HCT116 (cell line): ENCODE measurements around the gene IGSF9. TPM values are rescaled to one million over a fixed set of nuclear protein-coding genes. Genes with fewer than 3 reads are reported as not detected.

ENCODE experiments used
- ATAC-seq: fragments of 200-7000 bp; cut with Tn5 transposase; 2 replicates; pipeline ENCODE4 v1.9.1; 2020; ENCODE audit warnings: mild to moderate bottlenecking, moderate library complexity
- BruUV-seq: library from RNA; stranded (reverse); fragments of 400-500 nt; replicated peaks from 2 replicates; lab custom pipeline; 2021; lab: Mats Ljungman, UMichigan
- CTCF ChIA-PET: fragments of 300-600 bp; sonication (Branson Sonifier 250); formaldehyde crosslinking; loops from one replicate; lab custom pipeline; 2021; ENCODE audit warnings: antibody characterized with exemption; lab: Charles Lee
- POLR2A ChIA-PET: fragments of 300-600, 350-600 bp; sonication (Branson Sonifier 250); formaldehyde crosslinking; loops from one replicate; lab custom pipeline; 2021; ENCODE audit warnings: antibody characterized with exemption; lab: Charles Lee
- RAD21 ChIA-PET, 2 experiments: fragments of 300-600 bp; sonication (Branson Sonifier 250); formaldehyde crosslinking; loops; one replicate each; lab custom pipeline; 2023; ENCODE audit warnings: low total read pairs in 2 of 2; ENCODE audit not compliant: uncharacterized antibody in 2 of 2, unreplicated experiment in 2 of 2, low non-redundant PET in 1 of 2; lab: Charles Lee
- DNase-seq: peaks from one replicate; pipeline ENCODE4 v3.0.0-alpha.2; 2010; ENCODE audit warnings: low read depth, low spot score
- H2AFZ ChIP-seq: fragments of 200-600 bp; shearing (Covaris generic), sonication (generic); 2 replicates; pipeline ENCODE4 v1.6.1; 2017; ENCODE audit warnings: low read depth, mixed run types, mixed read lengths, antibody characterized with exemption, low read length; ENCODE audit not compliant: poor library complexity, severe bottlenecking
- H3K27ac ChIP-seq: 2 replicates; pipeline ENCODE4 v1.5.1; 2012; ENCODE audit warnings: low read depth, low read length
- H3K27me3 ChIP-seq: fragments of 200-600 bp; sonication (generic); 2 replicates; pipeline ENCODE4 v1.6.1; 2016; ENCODE audit warnings: mixed run types, low read length, mixed read lengths; ENCODE audit not compliant: insufficient read depth
- H3K36me3 ChIP-seq, 2 experiments: fragments of 200-500 bp in 1 of 2; fragments of 200-600 bp in 1 of 2; sonication (Bioruptor generic) in 1 of 2; sonication (generic) in 1 of 2; 2 replicates each; pipeline versions ENCODE4 v1.5.1 to v1.6.1; 2014 to 2016; ENCODE audit warnings: low read length in 2 of 2, inconsistent platforms in 1 of 2, mixed read lengths in 1 of 2, mixed run types in 1 of 2; ENCODE audit not compliant: insufficient read depth in 2 of 2, control insufficient read depth in 1 of 2
- H3K4me1 ChIP-seq, 2 experiments: fragments of 200-600 bp in 1 of 2; sonication (generic) in 1 of 2; 2 replicates each; pipeline versions ENCODE4 v1.5.1 to v1.6.1; 2012 to 2017; ENCODE audit warnings: low read length in 2 of 2, inconsistent platforms in 1 of 2, mild to moderate bottlenecking in 1 of 2, mixed read lengths in 1 of 2, mixed run types in 1 of 2, moderate library complexity in 1 of 2; ENCODE audit not compliant: insufficient read depth in 2 of 2, control insufficient read depth in 1 of 2
- H3K4me2 ChIP-seq: fragments of 200-600 bp; sonication (generic); 2 replicates; pipeline ENCODE4 v1.6.1; 2017; ENCODE audit warnings: mixed run types, low read length, mixed read lengths
- H3K4me3 ChIP-seq, 2 experiments: fragments of 200-600 bp in 1 of 2; sonication (generic) in 1 of 2; replicated peaks in 1 of 2; 2 replicates each; pipeline ENCODE4 v1.5.1; 2011 to 2016; ENCODE audit warnings: low read length in 2 of 2, control low read depth in 1 of 2, low read depth in 1 of 2, mild to moderate bottlenecking in 1 of 2, mixed read lengths in 1 of 2, mixed run types in 1 of 2
- H3K79me2 ChIP-seq: fragments of 200-600 bp; sonication (generic); 2 replicates; pipeline ENCODE4 v1.6.1; 2017; ENCODE audit warnings: mild to moderate bottlenecking, mixed run types, low read length, moderate library complexity, mixed read lengths; ENCODE audit not compliant: insufficient read depth
- H3K9ac ChIP-seq: fragments of 200-600 bp; sonication (generic); 2 replicates; pipeline ENCODE4 v1.6.1; 2016; ENCODE audit warnings: low read length, mixed read lengths
- H3K9me2 ChIP-seq: fragments of 200-600 bp; sonication (generic), shearing (Covaris generic); 2 replicates; pipeline ENCODE4 v1.6.1; 2017; ENCODE audit warnings: mixed run types, mild to moderate bottlenecking, moderate library complexity; ENCODE audit not compliant: insufficient read depth
- H3K9me3 ChIP-seq, 2 experiments: fragments of 200-500 bp in 1 of 2; fragments of 200-600 bp in 1 of 2; sonication (Bioruptor generic) in 1 of 2; sonication (generic) in 1 of 2; 2 replicates each; pipeline ENCODE4 v1.6.1; 2014 to 2017; ENCODE audit warnings: low read length in 2 of 2, mixed read lengths in 2 of 2, inconsistent platforms in 1 of 2, low read depth in 1 of 2, mild to moderate bottlenecking in 1 of 2, mixed run types in 1 of 2, moderate library complexity in 1 of 2; ENCODE audit not compliant: control insufficient read depth in 1 of 2, insufficient read depth in 1 of 2
- H4K20me1 ChIP-seq: fragments of 200-600 bp; sonication (generic), shearing (Covaris generic); 2 replicates; pipeline ENCODE4 v1.6.1; 2017; ENCODE audit warnings: mixed run types, mild to moderate bottlenecking, moderate library complexity; ENCODE audit not compliant: insufficient read depth
- CEBPB ChIP-seq: IDR thresholded peaks from 2 replicates; pipeline ENCODE4 v1.6.1; 2012; ENCODE audit warnings: low read depth
- EZH2phosphoT487 ChIP-seq: fragments of 200-600 bp; IDR thresholded peaks from 2 replicates; pipeline ENCODE4 v1.6.1; 2018; ENCODE audit warnings: antibody characterized with exemption, borderline replicate concordance
- FOSL1 ChIP-seq: IDR thresholded peaks from 2 replicates; pipeline ENCODE4 v1.6.1; 2012; ENCODE audit warnings: low read depth
- JUND ChIP-seq: IDR thresholded peaks from 2 replicates; pipeline ENCODE4 v1.6.1; 2012
- SP1 ChIP-seq: IDR thresholded peaks from 2 replicates; pipeline ENCODE4 v1.6.1; 2012; ENCODE audit warnings: low read depth
- TCF7L2 ChIP-seq: IDR thresholded peaks from 2 replicates; pipeline ENCODE4 v1.7.0; 2011; ENCODE audit warnings: borderline replicate concordance, inconsistent platforms; ENCODE audit not compliant: insufficient read depth, insufficient read length; ENCODE audit errors: extremely low read depth
- ZBTB33 ChIP-seq: IDR thresholded peaks from 2 replicates; pipeline ENCODE4 v1.6.1; 2011; ENCODE audit warnings: mild to moderate bottlenecking, low read length, moderate library complexity; ENCODE audit not compliant: insufficient replicate concordance; ENCODE audit errors: extremely low read depth
- intact Hi-C: fragments of 100-400 bp; cut with micrococcal nuclease; formaldehyde crosslinking; loops from 2 replicates; pipeline ENCODE4 v1.10.0; 2022
- total RNA-seq: library from RNA; stranded (reverse); gene quantifications from one replicate; pipeline ENCODE4 v1.2.1, GENCODE V29; 2021; ENCODE audit not compliant: unreplicated experiment

IGSF9 gene
- total RNA-seq, 1 experiment from 2014 or later = 10.3 TPM

- no peaks in the 10 kb centered on the region for H3K79me2 ChIP-seq
- TF ChIP-seq SP1 (peak; percentile 25; the same call in 1 of the 2 replicates), JUND (peak; percentile 38; the same call in 1 of the 2 replicates), CEBPB (peak; percentile 84), FOSL1 (peak; percentile 34; the same call in 1 of the 2 replicates), TCF7L2 (peak; percentile 27), EZH2phosphoT487 (no peak), ZBTB33 (no peak)
- H3K27me3 ChIP-seq = no peaks in the 10 kb centered on the region
- H3K9ac ChIP-seq = 0 out of 2 replicates have a peak overlapping the region, but pooled peaks have one; percentile 3
- intact Hi-C loops = no loop called here
- H3K4me2 ChIP-seq = peak overlapping the region; percentile 54
- H3K4me3 ChIP-seq = peak overlapping the region in 1 of 2 experiments; percentile 4; a peak in 1 of 4 replicates
- no peak overlapping the region for H2AFZ ChIP-seq
- BruUV-seq = no TSS peak
- no peaks in the 10 kb centered on the region for H3K36me3 ChIP-seq
- H3K27ac ChIP-seq = peak overlapping the region; percentile 49; the same call in 1 of the 2 replicates
- no peaks in the 10 kb centered on the region for H4K20me1 ChIP-seq
- CTCF ChIA-PET = interaction anchor here (1.2 to 2.4 kb wide), 4 partner anchors 8 to 102 kb away, joined by 3 to 11 read pairs (median 6); partner anchors contain the start of gene DUSP23
- DNase-seq = no peak
- POLR2A ChIA-PET = interaction anchor here (1.2 kb wide), 1 partner anchor 14 kb away, joined by 3 read pairs; no protein-coding TSS in a partner anchor
- no peaks in the 10 kb centered on the region for H3K9me2 ChIP-seq
- no peaks in the 10 kb centered on the region for H3K9me3 ChIP-seq
- H3K4me1 ChIP-seq = peaks cover 21 to 37% of the 10 kb centered on the region in 2 experiments
- RAD21 ChIA-PET = no interaction called here
- peak; percentile 35 for ATAC-seq
Measured at GRCh38 chr1:159882527-159882862, 62.9 kb downstream of the IGSF9 start.
